Measurements from ENCODE around the gene PCGF2.
A peak's percentile ranks its signal among the peaks of the same experiment; 100 is the strongest.

PCGF2 gene

DNA sequence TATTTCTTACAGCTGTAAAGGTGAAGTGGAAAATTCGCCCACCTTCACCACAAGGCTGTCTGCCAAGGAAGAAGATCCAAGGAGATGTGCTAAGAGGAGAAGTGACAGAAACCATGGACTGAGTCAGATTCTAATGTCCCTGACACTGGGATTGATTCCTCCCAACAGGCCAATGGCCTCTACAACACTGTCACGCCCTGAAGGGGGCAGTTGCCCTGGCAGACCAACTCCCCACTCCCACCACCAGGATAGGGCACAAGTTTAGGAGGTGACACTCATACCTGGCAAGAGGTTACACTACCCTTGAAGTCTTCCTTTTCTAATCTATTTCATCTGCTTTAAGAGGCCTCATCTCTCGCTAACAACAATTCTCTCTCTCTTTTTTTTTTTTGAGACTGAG, 35.1 kb upstream of the PCGF2 start:
- Histone ChIP-seq H3K4me2 (no peak overlapping the region), H3K27ac (no peak overlapping the region), H3K9ac (no peak overlapping the region), H4K20me1 (peaks cover 47% of the 10 kb centered on the region), H3K36me3 (peaks cover 96% of the 10 kb centered on the region), H3K9me3 (no peaks in the 10 kb centered on the region), H3K4me3 (no peak overlapping the region), H3K27me3 (no peaks in the 10 kb centered on the region), H3K4me1 (no peaks in the 10 kb centered on the region)
- no peak for TF ChIP-seq Cebpa-rat (IDR thresholded peaks at IDR 0.05)

DNA sequence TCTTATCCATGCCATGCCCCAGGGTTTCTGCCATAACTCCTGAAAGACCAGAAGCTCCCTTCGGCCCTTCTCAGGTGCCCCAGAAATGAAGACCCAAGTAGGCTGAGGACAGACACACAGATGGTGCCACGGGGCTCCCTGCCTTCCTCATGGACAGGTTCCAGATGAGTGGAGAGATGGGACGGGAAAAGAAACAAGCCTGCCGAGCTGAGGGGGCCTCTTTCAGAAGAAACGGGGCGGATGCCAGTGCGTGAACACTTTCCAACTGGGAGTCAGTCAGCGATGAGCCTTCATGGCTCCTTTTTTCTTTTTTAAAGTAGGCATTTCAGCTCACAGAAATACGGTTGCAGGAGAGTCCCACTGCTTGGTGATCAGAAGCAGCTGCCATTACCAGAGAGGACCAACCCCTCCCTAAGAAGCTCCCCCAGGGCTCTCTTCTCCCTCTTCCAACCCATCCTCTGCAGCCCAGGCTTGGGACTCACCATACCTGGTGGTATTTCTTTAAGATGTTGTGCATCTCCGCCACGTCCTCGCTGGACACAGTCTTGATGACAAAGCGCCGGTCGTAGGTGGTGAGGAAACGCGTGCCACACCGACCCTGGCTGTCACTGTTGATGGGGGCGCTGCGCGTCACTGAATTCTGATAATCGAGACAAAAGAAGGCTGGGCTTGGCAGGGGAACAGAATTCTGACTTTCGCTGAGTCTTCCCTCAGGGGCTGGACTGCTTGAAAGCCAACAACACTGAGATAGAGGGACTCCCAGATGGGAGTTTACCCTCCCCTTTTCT, 32.0 kb upstream of the PCGF2 start:
- no peaks in the 10 kb centered on the region for H3K9me3 ChIP-seq
- no peak for TF ChIP-seq Cebpa-rat (IDR thresholded peaks at IDR 0.05)
- H3K27me3 ChIP-seq, result no peaks in the 10 kb centered on the region
- peaks cover 100% of the 10 kb centered on the region for H3K36me3 ChIP-seq
- no peak overlapping the region for H3K9ac ChIP-seq
- no peak overlapping the region for H3K27ac ChIP-seq
- peaks cover 22% of the 10 kb centered on the region; the same call in 1 of the 2 replicates for H4K20me1 ChIP-seq
- H3K4me1 ChIP-seq, result no peaks in the 10 kb centered on the region
- H3K4me3 ChIP-seq, result no peak overlapping the region
- H3K4me2 ChIP-seq, result no peak overlapping the region

DNA sequence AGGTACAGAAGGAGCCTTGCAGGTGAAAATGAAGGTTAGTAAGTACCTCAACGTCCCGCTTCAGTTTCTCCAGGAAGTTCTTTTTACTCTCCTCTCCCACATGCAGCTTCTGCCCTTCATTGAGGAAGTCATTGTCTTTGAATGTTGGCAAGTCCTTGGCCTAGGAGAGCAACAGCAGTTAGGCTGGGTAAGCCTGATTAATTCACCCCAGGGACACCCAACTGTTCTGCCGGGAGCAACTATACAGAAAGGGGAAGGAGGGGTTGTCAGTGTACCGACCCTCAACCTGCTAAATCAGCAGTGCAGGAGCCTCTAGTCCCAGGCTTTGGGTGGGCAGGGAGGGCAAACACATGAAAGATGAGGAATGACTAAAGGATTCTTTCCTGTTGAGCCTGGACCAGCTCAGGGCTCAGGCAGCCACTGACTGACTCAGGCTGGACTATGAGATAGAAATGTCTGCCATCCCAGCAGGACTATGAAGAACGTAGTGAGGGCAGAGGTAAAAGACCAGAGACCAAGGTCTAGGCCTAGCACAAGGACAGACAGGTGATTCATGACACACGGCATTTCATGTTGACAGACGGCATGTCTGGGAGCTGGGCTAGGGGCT, 29.6 kb upstream of the PCGF2 start:
- Histone ChIP-seq H3K27me3 (no peaks in the 10 kb centered on the region), H4K20me1 (peaks cover 24% of the 10 kb centered on the region; the same call in 1 of the 2 replicates), H3K4me2 (no peak overlapping the region), H3K9me3 (no peaks in the 10 kb centered on the region), H3K4me3 (no peak overlapping the region), H3K9ac (no peak overlapping the region), H3K36me3 (peaks cover 100% of the 10 kb centered on the region), H3K4me1 (no peaks in the 10 kb centered on the region), H3K27ac (no peak overlapping the region)
- no peak for TF ChIP-seq Cebpa-rat (IDR thresholded peaks at IDR 0.05)

DNA sequence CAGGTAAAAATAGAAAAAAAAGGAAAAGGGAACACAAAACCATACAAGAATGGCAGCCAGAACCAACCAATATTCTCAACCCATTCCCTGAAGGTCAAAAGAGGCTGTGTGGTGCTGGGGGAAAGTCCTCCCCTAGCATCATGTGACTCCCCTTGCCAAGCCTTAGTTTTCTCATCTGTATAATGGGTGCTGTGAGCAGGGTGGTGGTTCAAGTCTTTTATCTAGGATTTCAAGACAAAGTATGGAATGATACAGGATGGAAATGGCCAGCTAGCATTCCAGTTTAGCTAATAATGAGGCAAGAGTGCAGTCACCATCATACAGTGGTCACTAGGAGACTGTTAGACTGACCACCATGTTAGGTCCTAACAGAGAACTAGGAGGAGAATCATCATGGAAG, 25.1 kb upstream of the PCGF2 start:
- no peaks in the 10 kb centered on the region for H3K4me1 ChIP-seq
- no peak overlapping the region for H3K4me2 ChIP-seq
- H3K4me3 ChIP-seq, result no peak overlapping the region
- H3K9me3 ChIP-seq, result no peaks in the 10 kb centered on the region
- H3K9ac ChIP-seq, result no peak overlapping the region
- H3K27me3 ChIP-seq, result no peaks in the 10 kb centered on the region
- peaks cover 100% of the 10 kb centered on the region for H3K36me3 ChIP-seq
- H3K27ac ChIP-seq, result no peak overlapping the region
- H4K20me1 ChIP-seq, result peaks cover 30% of the 10 kb centered on the region; the same call in 1 of the 2 replicates
- no peak for TF ChIP-seq Cebpa-rat (IDR thresholded peaks at IDR 0.05)

DNA sequence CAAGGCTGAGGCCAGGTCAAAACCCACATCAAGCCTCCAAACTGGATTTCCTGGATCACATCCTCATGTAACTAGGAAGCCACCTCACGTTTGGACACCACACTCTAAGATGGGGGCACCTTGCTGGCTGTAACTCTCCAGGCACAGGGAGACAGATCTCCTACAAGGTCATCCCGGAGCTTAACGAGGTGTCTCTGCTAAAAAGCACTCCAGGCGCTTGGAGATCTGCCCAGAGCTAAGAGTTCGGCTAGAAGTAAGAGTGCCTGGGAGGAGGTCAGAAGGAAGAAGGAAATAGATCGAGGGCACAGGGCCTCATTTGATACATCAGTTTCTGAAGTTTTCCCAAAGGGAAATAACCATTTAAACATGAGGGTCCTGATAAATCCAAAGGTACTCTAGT, 20.3 kb upstream of the PCGF2 start:
- H3K9ac ChIP-seq, result no peak overlapping the region
- no peak overlapping the region for H3K27ac ChIP-seq
- H3K36me3 ChIP-seq, result peaks cover 100% of the 10 kb centered on the region
- no peak overlapping the region for H3K4me2 ChIP-seq
- H3K27me3 ChIP-seq, result no peaks in the 10 kb centered on the region
- H3K4me3 ChIP-seq, result no peak overlapping the region
- peaks cover 58% of the 10 kb centered on the region; the same call in 1 of the 2 replicates for H4K20me1 ChIP-seq
- no peaks in the 10 kb centered on the region for H3K4me1 ChIP-seq
- TF ChIP-seq Cebpa-rat (IDR thresholded peaks at IDR 0.05), result no peak
- H3K9me3 ChIP-seq, result no peaks in the 10 kb centered on the region

DNA sequence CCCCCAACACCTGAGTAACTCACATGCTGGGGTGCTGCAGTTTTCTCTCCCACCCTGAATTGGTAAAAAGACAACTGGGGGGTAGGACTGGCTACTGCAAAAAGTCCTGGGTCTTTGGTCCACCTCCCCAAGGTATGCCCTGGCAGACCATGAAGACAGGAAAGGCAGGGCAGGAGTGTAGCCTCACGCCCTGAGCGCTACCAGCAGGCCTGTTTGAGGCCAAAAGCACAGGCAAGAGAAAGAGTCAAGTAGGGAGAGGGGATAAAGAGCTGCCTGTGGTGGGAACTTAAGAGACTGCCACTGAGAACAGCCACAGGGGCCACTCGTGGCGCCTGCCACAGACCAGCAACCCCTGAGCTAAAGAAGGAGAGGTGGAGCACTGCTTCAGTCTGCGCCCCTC, 18.2 kb upstream of the PCGF2 start:
- no peak overlapping the region for H3K4me2 ChIP-seq
- H3K9ac ChIP-seq, result no peak overlapping the region
- H3K27me3 ChIP-seq, result no peaks in the 10 kb centered on the region
- peaks cover 100% of the 10 kb centered on the region for H3K36me3 ChIP-seq
- no peaks in the 10 kb centered on the region for H3K4me1 ChIP-seq
- H4K20me1 ChIP-seq, result peaks cover 61% of the 10 kb centered on the region; the same call in 1 of the 2 replicates
- H3K4me3 ChIP-seq, result no peak overlapping the region
- no peak overlapping the region for H3K27ac ChIP-seq
- H3K9me3 ChIP-seq, result no peaks in the 10 kb centered on the region
- no peak for TF ChIP-seq Cebpa-rat (IDR thresholded peaks at IDR 0.05)

DNA sequence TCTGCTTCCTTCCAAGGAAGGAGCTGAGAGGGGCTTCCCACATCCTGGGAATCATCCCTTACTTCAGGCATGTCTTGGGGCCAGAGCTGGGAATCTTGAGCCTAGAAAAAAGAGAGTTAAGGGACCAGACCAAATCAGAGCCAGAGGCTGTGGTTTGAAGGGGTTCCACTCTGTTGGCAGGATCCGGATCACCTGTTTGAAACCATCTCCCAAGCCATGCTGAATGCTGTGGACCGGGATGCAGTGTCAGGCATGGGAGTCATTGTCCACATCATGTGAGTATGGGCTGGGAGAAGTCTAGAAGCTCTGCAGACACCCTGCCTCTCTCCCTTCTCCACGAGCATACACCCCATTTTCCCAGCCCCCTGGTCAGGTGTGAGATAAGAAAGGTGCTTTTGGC, 14.1 kb upstream of the PCGF2 start:
- Histone ChIP-seq H3K36me3 (peaks cover 100% of the 10 kb centered on the region), H3K9me3 (no peaks in the 10 kb centered on the region), H3K4me3 (no peak overlapping the region), H3K27me3 (no peaks in the 10 kb centered on the region), H3K4me2 (no peak overlapping the region), H4K20me1 (peaks cover 57% of the 10 kb centered on the region; the same call in 1 of the 2 replicates), H3K9ac (no peak overlapping the region), H3K27ac (no peak overlapping the region), H3K4me1 (no peaks in the 10 kb centered on the region)
- TF ChIP-seq Cebpa-rat (IDR thresholded peaks at IDR 0.05), result no peak

DNA sequence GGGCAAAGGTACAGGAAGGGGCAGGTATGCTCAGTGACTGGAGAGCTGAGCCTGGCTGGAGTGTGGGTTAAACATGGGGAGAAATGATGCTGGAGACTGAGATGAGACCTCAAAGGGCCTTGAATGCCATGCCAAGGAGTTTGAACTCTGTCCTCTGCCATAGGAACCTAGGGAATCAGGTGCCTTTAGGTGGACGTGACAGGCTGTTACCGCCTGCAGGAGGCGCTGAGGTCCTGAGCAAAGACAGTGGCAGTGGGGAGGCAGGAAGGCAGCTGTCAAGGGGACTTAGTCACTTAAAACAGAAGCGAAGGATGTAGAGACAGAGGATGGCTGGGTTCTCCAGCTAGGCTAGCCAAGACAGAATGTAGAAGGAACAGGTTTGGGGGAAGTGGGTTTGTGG, 13.5 kb upstream of the PCGF2 start:
- Histone ChIP-seq H3K4me3 (no peak overlapping the region), H3K9me3 (no peaks in the 10 kb centered on the region), H3K4me1 (no peaks in the 10 kb centered on the region), H4K20me1 (peaks cover 52% of the 10 kb centered on the region; the same call in 1 of the 2 replicates), H3K9ac (no peak overlapping the region), H3K4me2 (no peak overlapping the region), H3K27me3 (no peaks in the 10 kb centered on the region), H3K27ac (no peak overlapping the region), H3K36me3 (peaks cover 100% of the 10 kb centered on the region)
- no peak for TF ChIP-seq Cebpa-rat (IDR thresholded peaks at IDR 0.05)

DNA sequence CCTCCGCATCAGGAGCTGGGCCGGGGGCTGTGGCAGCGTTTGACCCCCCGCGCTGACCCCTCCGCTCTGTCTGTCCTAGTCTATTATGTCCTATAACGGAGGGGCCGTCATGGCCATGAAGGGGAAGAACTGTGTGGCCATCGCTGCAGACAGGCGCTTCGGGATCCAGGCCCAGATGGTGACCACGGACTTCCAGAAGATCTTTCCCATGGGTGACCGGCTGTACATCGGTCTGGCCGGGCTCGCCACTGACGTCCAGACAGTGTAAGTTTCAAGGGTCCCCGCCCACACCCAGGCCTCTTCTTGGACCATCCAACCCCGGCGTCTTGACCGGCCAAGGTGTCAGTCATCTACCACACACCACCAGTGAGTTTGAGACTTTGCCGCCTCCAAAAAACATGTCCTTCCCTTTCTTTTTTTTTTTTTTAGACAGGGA, 5.0 kb upstream of the PCGF2 start:
- Histone ChIP-seq H3K9ac (peak overlapping the region; percentile 95), H3K36me3 (peaks cover 45% of the 10 kb centered on the region), H3K4me3 (peak overlapping the region; percentile 94), H4K20me1 (peaks cover 60% of the 10 kb centered on the region), H3K4me2 (peak overlapping the region; percentile 97), H3K9me3 (no peaks in the 10 kb centered on the region), H3K4me1 (peaks cover 50% of the 10 kb centered on the region), H3K27ac (peak overlapping the region; percentile 92), H3K27me3 (peaks cover 38% of the 10 kb centered on the region)
- no peak for TF ChIP-seq Cebpa-rat (IDR thresholded peaks at IDR 0.05)

Data from BLaER1 (cell line).